ENCODE data around the gene VCPKMT. TPM values are rescaled to one million over a fixed set of nuclear protein-coding genes. Genes with fewer than 3 reads are reported as not detected.

The VCPKMT gene
- total RNA-seq, 4 donors from 2014 or later = 3.3 to 13.0 (median 6.1) TPM

- intact Hi-C loops (cut with DNase I; ENCODE audit: low total_unique reads) = no loop called here
- TF ChIP-seq POLR2A (IDR thresholded peaks at IDR 0.05) (no peak), CTCF (IDR thresholded peaks at IDR 0.05) (no peak)
- DNase-seq (ENCODE audit: low spot score in 2 of 2) = no peak
- 91 to 98% methylated on average over 2 of the region's 2 CpGs for WGBS, 2 donors
- H3K4me3 ChIP-seq (ENCODE audit: low read depth, poor library complexity, severe bottlenecking) = no peak overlapping the region
Observed at GRCh38 chr14:50100805-50101204, 15.6 kb downstream of the VCPKMT start.

- no peak for TF ChIP-seq POLR2A (IDR thresholded peaks at IDR 0.05)
- WGBS, 2 donors = 64 to 76% methylated on average over 4 of the region's 4 CpGs
- intact Hi-C loops (cut with DNase I; ENCODE audit: low total_unique reads) = no loop called here
- H3K4me3 ChIP-seq (ENCODE audit: low read depth, poor library complexity, severe bottlenecking) = no peak overlapping the region
- DNase-seq (ENCODE audit: low spot score in 2 of 2) = no peak
Observed at GRCh38 chr14:50099335-50099734, 17.0 kb downstream of the VCPKMT start.

GRCh38 chr14:50095895-50096294 lies 20.5 kb downstream of the VCPKMT start:
- intact Hi-C loops (cut with DNase I; ENCODE audit: low total_unique reads) = no loop called here
- no peak for DNase-seq (ENCODE audit: low spot score in 2 of 2)
- TF ChIP-seq CTCF (IDR thresholded peaks at IDR 0.05) (no peak), POLR2A (IDR thresholded peaks at IDR 0.05) (no peak)
- H3K4me3 ChIP-seq (ENCODE audit: low read depth, poor library complexity, severe bottlenecking) = no peak overlapping the region
- WGBS, 2 donors = 36 to 44% methylated on average over 1 of the region's 1 CpG

- WGBS, 2 donors = 91 to 94% methylated on average over 11 of the region's 11 CpGs
- no peak overlapping the region for H3K4me3 ChIP-seq (ENCODE audit: low read depth, poor library complexity, severe bottlenecking)
- intact Hi-C loops (cut with DNase I; ENCODE audit: low total_unique reads) = no loop called here
- no peak for TF ChIP-seq POLR2A (IDR thresholded peaks at IDR 0.05)
- TF ChIP-seq CTCF (IDR thresholded peaks at IDR 0.05) = no peak
- no peak for DNase-seq (ENCODE audit: low spot score in 2 of 2)
Observed at GRCh38 chr14:50094056-50094755, 22.2 kb downstream of the VCPKMT start.

- DNase-seq (ENCODE audit: low spot score in 2 of 2) = no peak
- intact Hi-C loops (cut with DNase I; ENCODE audit: low total_unique reads) = no loop called here
- WGBS, 2 donors = 34 to 67% methylated on average over 1 to 2 of the region's 2 CpGs
- H3K4me3 ChIP-seq (ENCODE audit: low read depth, poor library complexity, severe bottlenecking) = no peak overlapping the region
- no peak for TF ChIP-seq POLR2A (IDR thresholded peaks at IDR 0.05)
Observed at GRCh38 chr14:50093496-50093895, 22.9 kb downstream of the VCPKMT start.

- no peak for TF ChIP-seq POLR2A (IDR thresholded peaks at IDR 0.05)
- TF ChIP-seq CTCF (IDR thresholded peaks at IDR 0.05) = no peak
- WGBS, 2 donors = 89 to 93% methylated on average over 6 of the region's 6 CpGs
- DNase-seq (ENCODE audit: low spot score in 2 of 2) = no peak
- intact Hi-C loops (cut with DNase I; ENCODE audit: low total_unique reads) = no loop called here
- H3K4me3 ChIP-seq (ENCODE audit: low read depth, poor library complexity, severe bottlenecking) = no peak overlapping the region
Observed at GRCh38 chr14:50092006-50092555, 24.3 kb downstream of the VCPKMT start.
